ENCODE data around the gene MTMR12.
"Not testable (repeated sequence)": the region's sequence is repeated elsewhere in the genome, so short reads cannot be mapped to it uniquely, and the experiment has no call there.

Gene MTMR12

DNA sequence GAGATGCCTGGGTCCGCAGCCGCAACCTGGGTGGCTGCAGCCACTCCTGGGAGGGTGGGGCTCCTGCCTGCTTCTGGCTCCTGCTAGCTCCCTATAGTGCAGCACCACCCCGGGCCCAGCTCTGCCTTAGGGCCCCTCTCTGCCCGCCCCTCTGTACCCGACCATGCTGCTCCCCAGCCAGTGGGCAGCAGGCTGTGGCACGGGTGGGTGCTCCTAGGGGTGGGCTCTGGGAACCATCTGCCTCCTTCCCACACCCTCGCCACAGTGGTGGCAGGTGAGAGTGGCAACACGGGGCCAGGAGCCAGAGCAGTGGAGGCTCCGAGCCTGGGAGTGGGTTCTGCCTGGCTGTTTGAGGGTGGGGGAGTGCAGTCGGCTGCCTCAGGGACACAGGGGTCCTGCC, 7.8 kb upstream of the MTMR12 start:
- ATAC-seq (replicated peaks; ENCODE audit: extremely low read depth, poor library complexity, severe bottlenecking) (no peak), DNase-seq (ENCODE audit: low spot score in 2 of 2) (no peak)
- Mint-ChIP-seq H3K36me3 (ENCODE audit: insufficient read depth) (no peaks in the 10 kb centered on the region), H3K4me3 (no peak overlapping the region), H3K27me3 (no peaks in the 10 kb centered on the region), H3K27ac (ENCODE audit: low read depth) (no peak overlapping the region), H3K4me1 (no peaks in the 10 kb centered on the region), H3K9me3 (peaks cover 7% of the 10 kb centered on the region)

- Mint-ChIP-seq H3K4me3 (no peak overlapping the region), H3K36me3 (ENCODE audit: insufficient read depth) (no peaks in the 10 kb centered on the region), H3K4me1 (no peaks in the 10 kb centered on the region), H3K27me3 (no peaks in the 10 kb centered on the region), H3K27ac (ENCODE audit: low read depth) (no peak overlapping the region), H3K9me3 (peaks cover 7% of the 10 kb centered on the region)
- ATAC-seq (replicated peaks; ENCODE audit: extremely low read depth, poor library complexity, severe bottlenecking) (no peak), DNase-seq (ENCODE audit: low spot score in 2 of 2) (no peak)
These were observed 7.3 kb upstream of the MTMR12 start for GRCh38 chr5:32319926-32320543.

DNA sequence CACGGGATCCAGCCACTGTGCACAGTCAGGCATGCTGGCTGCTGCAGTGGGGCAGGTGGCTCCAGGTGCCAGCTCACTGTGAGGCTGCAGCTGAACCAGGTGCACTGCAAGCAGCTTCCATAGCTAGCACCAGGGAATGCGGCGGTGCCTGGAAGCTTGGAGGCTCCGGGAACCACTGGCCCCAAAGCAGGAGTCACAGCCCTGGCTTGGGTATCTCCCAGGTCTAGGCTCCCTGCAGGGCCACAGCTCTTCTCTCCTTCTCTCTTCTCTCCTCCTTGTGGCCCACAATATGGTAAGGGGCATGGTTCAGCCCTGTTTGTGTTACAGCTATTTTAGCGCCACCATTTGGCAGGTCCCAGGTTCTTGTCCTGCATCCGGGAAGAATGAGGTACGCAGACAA, 6.7 kb upstream of the MTMR12 start:
- H3K27me3 Mint-ChIP-seq: no peaks in the 10 kb centered on the region
- ATAC-seq (replicated peaks; ENCODE audit: extremely low read depth, poor library complexity, severe bottlenecking) (no peak), DNase-seq (ENCODE audit: low spot score in 2 of 2) (no peak)
- peaks cover 7% of the 10 kb centered on the region for H3K9me3 Mint-ChIP-seq
- H3K4me1 Mint-ChIP-seq: no peaks in the 10 kb centered on the region
- H3K27ac Mint-ChIP-seq (ENCODE audit: low read depth): no peak overlapping the region
- no peaks in the 10 kb centered on the region for H3K36me3 Mint-ChIP-seq (ENCODE audit: insufficient read depth)
- H3K4me3 Mint-ChIP-seq: no peak overlapping the region

DNA sequence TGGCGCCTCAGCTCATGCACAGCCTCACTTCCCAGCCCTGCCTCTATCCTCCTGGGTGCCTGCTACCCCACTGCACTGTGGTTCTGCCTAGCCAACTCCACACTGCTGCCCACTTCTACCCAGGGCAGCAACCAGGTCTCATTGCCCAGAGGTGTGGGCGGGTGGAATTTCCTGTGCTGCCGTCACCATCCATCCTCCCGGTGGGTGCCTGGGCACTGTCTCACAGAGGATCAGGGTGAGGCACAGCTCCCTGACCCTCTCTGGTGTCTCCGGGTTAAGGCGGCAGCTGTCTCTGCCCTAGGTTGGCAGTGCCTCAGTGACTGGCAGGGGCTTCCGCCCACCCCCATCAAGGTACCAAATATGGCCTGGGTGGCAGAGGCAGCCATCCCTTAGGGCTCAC, 4.3 kb upstream of the MTMR12 start:
- H3K4me3 Mint-ChIP-seq: no peak overlapping the region
- no peak for ATAC-seq (replicated peaks; ENCODE audit: extremely low read depth, poor library complexity, severe bottlenecking)
- H3K36me3 Mint-ChIP-seq (ENCODE audit: insufficient read depth): peaks cover 14% of the 10 kb centered on the region
- peaks cover 2% of the 10 kb centered on the region for H3K4me1 Mint-ChIP-seq
- peaks cover 7% of the 10 kb centered on the region for H3K9me3 Mint-ChIP-seq
- H3K27me3 Mint-ChIP-seq: no peaks in the 10 kb centered on the region
- DNase-seq (ENCODE audit: low spot score in 2 of 2): no peak
- no peak overlapping the region for H3K27ac Mint-ChIP-seq (ENCODE audit: low read depth)

- DNase-seq (ENCODE audit: low spot score in 2 of 2) (no peak), ATAC-seq (replicated peaks; ENCODE audit: extremely low read depth, poor library complexity, severe bottlenecking) (no peak)
- Mint-ChIP-seq H3K4me3 (no peak overlapping the region), H3K9me3 (no peaks in the 10 kb centered on the region), H3K27me3 (no peaks in the 10 kb centered on the region), H3K27ac (ENCODE audit: low read depth) (no peak overlapping the region), H3K36me3 (ENCODE audit: insufficient read depth) (peaks cover 17% of the 10 kb centered on the region), H3K4me1 (peaks cover 16% of the 10 kb centered on the region)
These were observed 2.7 kb upstream of the MTMR12 start for GRCh38 chr5:32315221-32316014.

DNA sequence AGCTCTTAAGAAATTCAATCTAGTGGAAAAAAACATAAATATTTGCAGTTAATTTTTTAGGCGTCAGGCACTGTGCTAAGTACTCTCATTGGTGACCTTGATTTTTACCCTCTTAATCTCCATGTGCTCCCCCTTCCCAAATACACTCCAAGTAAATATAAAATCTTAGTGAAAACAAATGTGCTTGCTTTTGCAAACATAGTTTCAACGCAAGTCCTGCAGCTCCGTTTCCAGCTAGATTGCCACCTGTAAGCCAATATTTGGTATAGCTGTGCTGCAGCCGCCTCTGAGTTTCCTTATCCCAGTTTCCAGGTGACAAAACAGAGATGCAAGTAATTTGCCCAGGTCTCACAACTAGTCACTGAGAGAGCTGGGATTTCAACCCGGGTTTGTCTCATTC, 1.9 kb upstream of the MTMR12 start:
- peak overlapping the region; percentile 20 for H3K4me3 Mint-ChIP-seq
- no peaks in the 10 kb centered on the region for H3K27me3 Mint-ChIP-seq
- H3K27ac Mint-ChIP-seq (ENCODE audit: low read depth): no peak overlapping the region
- ATAC-seq (replicated peaks; ENCODE audit: extremely low read depth, poor library complexity, severe bottlenecking) (no peak), DNase-seq (ENCODE audit: low spot score in 2 of 2) (no peak)
- H3K36me3 Mint-ChIP-seq (ENCODE audit: insufficient read depth): peaks cover 17% of the 10 kb centered on the region
- H3K4me1 Mint-ChIP-seq: peaks cover 23% of the 10 kb centered on the region
- no peaks in the 10 kb centered on the region for H3K9me3 Mint-ChIP-seq

GRCh38 chr5:32314152-32314488, 1.4 kb upstream of the MTMR12 start:
- not testable (repeated sequence) for H3K9me3 Mint-ChIP-seq; H3K27me3 Mint-ChIP-seq; DNase-seq (ENCODE audit: low spot score in 2 of 2); ATAC-seq (replicated peaks; ENCODE audit: extremely low read depth, poor library complexity, severe bottlenecking)
- Mint-ChIP-seq H3K36me3 (ENCODE audit: insufficient read depth) (peaks cover 17% of the 10 kb centered on the region), H3K4me1 (peaks cover 29% of the 10 kb centered on the region), H3K27ac (ENCODE audit: low read depth) (peak overlapping the region; percentile 89), H3K4me3 (peak overlapping the region; percentile 20)

DNA sequence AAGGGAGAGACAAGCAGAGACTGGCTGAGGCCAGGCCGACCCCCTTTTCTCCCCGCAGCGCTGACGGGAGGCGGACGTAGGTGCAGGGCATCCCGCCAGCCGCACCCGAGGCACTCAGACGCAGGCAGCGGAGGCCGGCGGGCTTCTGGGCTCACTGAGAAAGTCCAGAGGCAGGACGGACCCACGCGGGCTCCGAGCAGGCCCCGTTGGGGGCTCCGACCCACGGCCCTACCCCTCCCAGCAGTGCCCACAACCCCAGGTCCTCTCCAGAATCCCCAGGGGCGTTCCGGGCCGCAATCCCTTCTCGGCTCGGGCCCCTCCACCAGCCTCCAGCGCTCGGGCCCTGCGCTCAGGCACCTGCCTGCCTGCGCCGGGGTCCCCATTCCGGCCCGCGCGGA, 543 bp downstream of the MTMR12 start:
- Mint-ChIP-seq H3K4me1 (peaks cover 40% of the 10 kb centered on the region), H3K27ac (ENCODE audit: low read depth) (peak overlapping the region; percentile 89), H3K9me3 (no peaks in the 10 kb centered on the region), H3K4me3 (peak overlapping the region; percentile 82), H3K27me3 (no peaks in the 10 kb centered on the region), H3K36me3 (ENCODE audit: insufficient read depth) (peaks cover 22% of the 10 kb centered on the region)
- DNase-seq (ENCODE audit: low spot score in 2 of 2) (peak in 1 of 2 donors; percentile 28), ATAC-seq (replicated peaks; ENCODE audit: extremely low read depth, poor library complexity, severe bottlenecking) (peak; percentile 17)

DNA sequence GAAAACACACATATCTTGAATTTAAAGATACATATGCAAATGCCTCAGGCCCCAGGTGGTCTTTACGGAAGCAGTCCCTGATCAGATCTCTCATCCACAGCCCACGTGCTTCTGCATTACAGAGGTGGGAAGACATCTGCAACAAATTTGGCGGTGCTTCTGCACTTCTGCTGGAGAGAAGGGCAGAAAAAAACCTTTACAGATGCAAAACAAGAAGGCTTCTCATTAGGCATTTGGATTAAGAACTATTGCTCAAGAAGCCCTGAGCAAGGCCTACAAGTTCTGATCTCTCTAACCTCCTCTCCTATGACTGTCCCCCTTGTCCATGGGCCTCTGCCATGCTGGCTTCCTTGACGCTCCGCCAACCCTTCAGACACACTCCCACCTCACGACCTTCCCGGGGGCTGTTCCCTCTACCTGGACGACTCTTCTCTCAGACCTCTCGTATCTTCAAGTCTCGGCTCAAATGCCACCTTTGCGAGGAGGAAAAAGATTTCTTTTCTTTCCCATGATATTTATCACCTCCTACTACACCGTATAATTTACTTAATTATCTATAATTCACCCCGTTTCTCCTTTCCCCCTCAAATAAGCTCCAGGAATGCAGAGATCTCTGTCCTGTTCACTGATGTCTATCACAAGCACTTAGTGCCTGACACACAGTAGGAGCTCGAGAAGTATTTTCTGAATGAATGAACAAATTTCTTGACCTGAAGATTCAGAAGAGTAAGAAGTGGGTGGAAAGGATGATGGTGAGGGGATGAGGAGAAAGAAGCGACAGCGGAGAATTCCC, 1.1 kb downstream of the MTMR12 start:
- H3K27me3 Mint-ChIP-seq: no peaks in the 10 kb centered on the region
- H3K4me3 Mint-ChIP-seq: peak overlapping the region; percentile 82
- peaks cover 22% of the 10 kb centered on the region for H3K36me3 Mint-ChIP-seq (ENCODE audit: insufficient read depth)
- ATAC-seq (replicated peaks; ENCODE audit: extremely low read depth, poor library complexity, severe bottlenecking) (no peak), DNase-seq (ENCODE audit: low spot score in 2 of 2) (no peak)
- H3K4me1 Mint-ChIP-seq: peaks cover 45% of the 10 kb centered on the region
- H3K9me3 Mint-ChIP-seq: no peaks in the 10 kb centered on the region
- peak overlapping the region; percentile 89 for H3K27ac Mint-ChIP-seq (ENCODE audit: low read depth)

- no peak for ATAC-seq (replicated peaks; ENCODE audit: extremely low read depth, poor library complexity, severe bottlenecking)
- no peak for DNase-seq (ENCODE audit: low spot score in 2 of 2)
- no peak overlapping the region for H3K27ac Mint-ChIP-seq (ENCODE audit: low read depth)
- H3K4me3 Mint-ChIP-seq: no peak overlapping the region
- peaks cover 49% of the 10 kb centered on the region for H3K4me1 Mint-ChIP-seq
- no peaks in the 10 kb centered on the region for H3K9me3 Mint-ChIP-seq
- peaks cover 22% of the 10 kb centered on the region for H3K36me3 Mint-ChIP-seq (ENCODE audit: insufficient read depth)
- H3K27me3 Mint-ChIP-seq: no peaks in the 10 kb centered on the region
These were observed 3.0 kb downstream of the MTMR12 start for GRCh38 chr5:32309761-32310160.

GRCh38 chr5:32308946-32309345, 3.8 kb downstream of the MTMR12 start:
- peaks cover 54% of the 10 kb centered on the region for H3K4me1 Mint-ChIP-seq
- DNase-seq (ENCODE audit: low spot score in 2 of 2) (no peak), ATAC-seq (replicated peaks; ENCODE audit: extremely low read depth, poor library complexity, severe bottlenecking) (no peak)
- no peaks in the 10 kb centered on the region for H3K9me3 Mint-ChIP-seq
- H3K27me3 Mint-ChIP-seq: no peaks in the 10 kb centered on the region
- peaks cover 22% of the 10 kb centered on the region for H3K36me3 Mint-ChIP-seq (ENCODE audit: insufficient read depth)
- H3K27ac Mint-ChIP-seq (ENCODE audit: low read depth): no peak overlapping the region
- H3K4me3 Mint-ChIP-seq: no peak overlapping the region

- ATAC-seq (replicated peaks; ENCODE audit: extremely low read depth, poor library complexity, severe bottlenecking) (no peak), DNase-seq (ENCODE audit: low spot score in 2 of 2) (no peak)
- no peaks in the 10 kb centered on the region for H3K27me3 Mint-ChIP-seq
- peaks cover 62% of the 10 kb centered on the region for H3K4me1 Mint-ChIP-seq
- H3K27ac Mint-ChIP-seq (ENCODE audit: low read depth): no peak overlapping the region
- H3K4me3 Mint-ChIP-seq: no peak overlapping the region
- H3K36me3 Mint-ChIP-seq (ENCODE audit: insufficient read depth): peaks cover 13% of the 10 kb centered on the region
- H3K9me3 Mint-ChIP-seq: no peaks in the 10 kb centered on the region
These were observed 5.0 kb downstream of the MTMR12 start for GRCh38 chr5:32307769-32308194.

GRCh38 chr5:32304622-32305021, 8.1 kb downstream of the MTMR12 start:
- Mint-ChIP-seq H3K9me3 (no peaks in the 10 kb centered on the region), H3K27me3 (no peaks in the 10 kb centered on the region), H3K4me3 (no peak overlapping the region), H3K36me3 (ENCODE audit: insufficient read depth) (peaks cover 10% of the 10 kb centered on the region), H3K27ac (ENCODE audit: low read depth) (no peak overlapping the region), H3K4me1 (peaks cover 64% of the 10 kb centered on the region)
- DNase-seq (ENCODE audit: low spot score in 2 of 2) (no peak), ATAC-seq (replicated peaks; ENCODE audit: extremely low read depth, poor library complexity, severe bottlenecking) (no peak)
